Mesenteric fat pad (tissue), 1 donor: ENCODE measurements around the gene NAPEPLD. TPM values are rescaled to one million over a fixed set of nuclear protein-coding genes. Genes with fewer than 3 reads are reported as not detected.
"Not testable (repeated sequence)": the region's sequence is repeated elsewhere in the genome, so short reads cannot be mapped to it uniquely, and the experiment has no call there.

Experiments
- DNase-seq: peaks from one replicate; pipeline ENCODE4 v3.0.0-alpha.2; 2020; ENCODE audit warnings: low spot score
- total RNA-seq: library from RNA; stranded (reverse); fragmentation: NEBNext Ultra II Directional; extraction: Animal tissue kit (Norgen Biotek cat#: 25700); gene quantifications from one replicate; pipeline ENCODE4 v1.2.1, GENCODE V29; 2021
- donor health status: DM: yes; HTN: yes; CAD: no.

The NAPEPLD gene
- total RNA-seq, 1 donor from 2014 or later: 4.6 TPM

DNA sequence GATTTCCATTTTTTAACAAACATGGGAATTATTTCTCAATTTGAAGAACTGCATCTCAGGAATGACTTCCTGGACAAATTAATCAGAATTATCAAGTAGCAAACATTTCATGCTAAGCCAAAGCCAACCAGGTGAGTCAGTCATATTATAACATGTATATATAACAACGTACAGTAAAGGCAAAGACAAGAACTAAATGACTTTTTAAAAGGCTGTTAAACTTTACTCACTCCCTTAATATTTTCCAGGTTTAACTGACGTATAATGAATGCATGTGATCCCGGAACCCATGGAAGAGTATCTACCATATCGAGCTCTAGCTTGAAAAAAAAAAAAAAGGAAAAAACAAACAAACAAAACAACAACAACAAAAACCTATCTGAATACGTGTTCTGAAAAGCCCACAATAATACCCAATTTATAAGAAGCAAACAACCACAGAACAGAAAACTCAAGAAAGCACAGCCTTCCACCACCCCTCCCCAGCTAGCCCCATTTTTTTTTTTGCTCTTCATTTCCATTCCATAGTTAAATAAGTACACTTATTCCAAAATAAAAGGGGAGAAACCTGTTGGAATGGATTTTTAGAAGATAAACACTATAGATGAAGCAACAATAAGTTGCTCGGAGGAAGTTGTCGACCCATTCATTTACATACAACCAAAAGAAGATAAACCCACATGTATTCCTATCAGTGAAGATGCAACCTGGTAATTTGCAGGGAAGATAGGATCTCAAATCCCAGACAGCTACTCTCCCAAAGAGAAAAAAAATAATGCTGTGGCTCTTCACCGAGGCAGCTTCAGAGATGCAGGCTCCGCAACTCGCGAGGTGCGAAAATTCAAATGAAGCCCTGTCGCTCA, 537 bp downstream of the NAPEPLD start:
- DNase-seq: no peak

DNA sequence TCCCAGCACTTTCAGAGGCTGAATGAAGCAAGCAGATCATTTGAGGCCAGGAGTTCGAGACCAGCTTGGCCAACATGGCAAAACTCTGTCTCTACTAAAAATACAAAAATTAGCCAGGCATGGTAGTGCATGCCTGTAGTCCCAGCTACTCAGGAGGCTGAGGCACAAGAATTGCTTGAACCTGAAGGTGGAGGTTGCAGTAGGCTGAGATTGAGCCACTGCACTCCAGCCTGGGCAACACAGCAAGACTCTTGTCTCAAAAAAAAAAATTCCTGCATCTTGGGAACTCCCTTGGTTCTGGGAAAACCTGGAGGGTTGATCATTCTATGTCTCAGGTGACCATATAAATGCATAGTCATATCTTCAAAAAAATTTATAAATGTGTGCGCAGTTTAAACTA, 4.1 kb downstream of the NAPEPLD start:
- DNase-seq: not testable (repeated sequence)

DNA sequence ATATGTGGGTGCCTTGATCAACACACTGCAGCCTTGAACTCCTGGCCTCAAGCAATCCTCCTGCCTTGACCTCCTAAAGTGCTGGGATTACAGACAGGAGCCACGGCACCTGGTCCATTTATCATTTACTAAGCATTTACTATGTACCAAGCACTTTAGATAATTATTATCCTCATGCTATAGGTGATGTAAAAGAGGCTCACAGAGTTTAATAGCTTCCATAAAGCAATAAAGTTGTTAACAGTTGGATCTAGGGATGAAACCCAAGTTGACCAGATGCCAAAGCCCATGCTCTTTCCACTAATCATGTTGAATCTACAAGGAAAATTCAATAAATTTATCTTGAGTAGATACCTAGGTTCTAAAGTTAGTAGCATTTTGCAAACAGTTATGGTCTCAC, 5.0 kb downstream of the NAPEPLD start:
- DNase-seq: no peak

DNA sequence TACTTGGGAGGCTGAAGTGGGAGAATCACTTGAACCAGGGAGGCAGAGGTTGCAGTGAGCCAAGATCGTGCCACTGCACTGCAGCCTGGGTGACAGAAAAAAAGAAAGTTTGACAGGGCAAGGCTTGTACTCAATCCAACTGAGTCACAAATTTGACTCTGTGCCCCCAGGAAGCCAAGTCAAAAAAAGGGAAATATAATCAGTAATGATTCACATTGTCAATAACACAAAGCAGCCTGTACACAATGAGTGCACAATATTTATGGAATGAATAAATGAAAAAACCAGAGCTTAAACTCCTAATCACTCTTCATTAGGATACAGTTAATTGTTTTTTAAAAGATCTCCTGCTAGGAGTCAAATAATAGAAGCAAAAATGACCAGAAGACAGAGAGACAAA, 6.4 kb downstream of the NAPEPLD start:
- DNase-seq: no peak

DNA sequence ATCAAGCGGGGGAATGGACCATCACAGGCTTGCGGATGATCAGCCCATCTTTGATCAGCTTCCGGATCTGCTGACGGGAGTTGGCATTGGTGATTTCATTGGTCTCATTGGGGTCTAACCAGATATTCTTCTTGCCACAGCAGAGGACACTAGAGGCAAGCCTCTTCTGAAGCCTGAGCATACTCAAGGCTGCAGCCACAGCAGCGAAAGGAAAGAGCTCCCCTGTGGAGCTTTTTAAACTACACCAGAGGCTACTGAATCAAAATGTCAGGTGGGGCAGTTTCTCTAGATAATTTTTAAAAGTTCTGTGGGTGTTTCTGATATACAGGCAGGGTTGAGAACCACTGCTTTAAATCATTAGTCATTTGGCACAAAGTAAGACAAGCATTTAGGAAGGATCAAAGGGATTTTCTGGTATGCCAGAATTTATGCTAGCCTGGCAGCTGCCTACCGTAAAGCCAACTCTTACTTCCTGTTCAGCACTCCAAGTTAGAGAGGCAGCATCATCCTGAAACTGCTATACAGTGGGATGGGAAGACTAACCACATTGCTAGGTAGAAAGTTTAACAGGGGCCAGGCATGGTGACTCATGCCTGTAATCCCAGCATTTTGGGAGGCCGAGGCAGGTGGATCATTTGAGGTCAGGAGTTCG, 7.0 kb downstream of the NAPEPLD start:
- DNase-seq: no peak

DNA sequence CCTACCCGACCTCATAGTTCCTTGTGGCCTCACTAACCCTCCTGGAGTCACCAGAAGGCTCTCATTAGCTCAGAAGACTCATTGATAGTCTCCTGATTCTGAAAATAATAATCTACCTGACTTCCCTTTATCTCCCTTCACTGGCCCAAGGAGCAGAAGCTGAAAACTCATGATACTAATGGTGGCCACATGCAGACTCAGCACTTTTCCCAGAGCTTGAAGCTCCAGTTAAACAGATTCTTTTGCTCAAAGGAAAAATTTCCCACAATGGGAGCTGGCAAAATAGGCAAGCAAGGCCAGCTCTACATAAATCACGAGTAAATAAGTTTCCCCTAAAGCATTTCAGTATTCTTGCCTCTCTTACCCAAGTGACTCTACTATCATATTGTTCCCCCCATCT, 8.2 kb downstream of the NAPEPLD start:
- DNase-seq: no peak

DNA sequence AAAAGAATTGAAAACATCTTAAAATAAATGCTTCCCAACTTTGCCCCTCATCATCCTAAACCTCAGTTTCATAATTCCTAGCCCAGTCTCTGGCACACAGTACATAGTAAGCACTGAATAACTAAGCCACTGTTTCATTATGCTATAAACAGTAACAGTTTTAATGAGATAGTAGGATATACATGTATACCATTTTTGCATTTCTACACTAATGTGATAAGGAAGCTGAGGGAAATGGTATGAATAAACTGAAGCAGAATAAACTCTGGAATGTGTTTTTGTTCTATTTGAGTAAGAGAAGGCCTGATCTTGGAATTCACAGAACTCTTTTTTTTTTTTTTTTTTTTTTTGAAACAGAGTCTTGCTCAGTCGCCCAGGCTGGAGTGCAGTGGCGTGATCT, 8.8 kb downstream of the NAPEPLD start:
- no peak for DNase-seq

DNA sequence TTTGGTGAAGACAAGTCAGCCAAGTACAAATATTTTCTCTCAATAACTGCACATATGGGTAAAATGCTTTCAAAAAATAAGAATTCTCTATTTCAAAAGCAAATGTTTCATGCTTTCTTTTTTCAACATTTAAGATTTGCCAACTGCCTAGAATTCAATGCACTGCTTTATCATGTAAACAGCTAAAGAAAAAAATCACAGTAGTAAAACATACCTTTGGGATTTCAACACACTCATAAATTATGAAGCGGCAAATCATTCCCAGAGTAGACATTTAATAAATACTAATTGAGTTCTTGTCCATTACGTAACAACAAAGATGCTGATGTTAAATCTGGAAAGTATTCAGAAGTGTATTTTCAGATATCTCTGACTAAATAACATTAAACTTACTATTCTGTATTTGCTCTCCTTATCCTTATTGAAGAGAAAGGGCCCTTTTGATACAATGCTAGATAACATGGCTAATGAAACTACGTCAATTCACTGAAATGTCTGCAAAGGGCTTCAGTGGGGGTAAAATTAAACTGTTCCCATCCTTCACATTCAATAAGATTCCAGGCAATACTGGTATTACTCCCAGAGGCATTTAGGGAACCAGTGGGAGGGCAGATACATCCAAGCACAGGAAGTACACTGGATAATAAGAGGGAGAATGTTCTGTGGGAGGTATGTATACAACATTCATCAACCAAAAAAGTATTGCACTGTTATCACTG, 13.9 kb downstream of the NAPEPLD start:
- DNase-seq: no peak

DNA sequence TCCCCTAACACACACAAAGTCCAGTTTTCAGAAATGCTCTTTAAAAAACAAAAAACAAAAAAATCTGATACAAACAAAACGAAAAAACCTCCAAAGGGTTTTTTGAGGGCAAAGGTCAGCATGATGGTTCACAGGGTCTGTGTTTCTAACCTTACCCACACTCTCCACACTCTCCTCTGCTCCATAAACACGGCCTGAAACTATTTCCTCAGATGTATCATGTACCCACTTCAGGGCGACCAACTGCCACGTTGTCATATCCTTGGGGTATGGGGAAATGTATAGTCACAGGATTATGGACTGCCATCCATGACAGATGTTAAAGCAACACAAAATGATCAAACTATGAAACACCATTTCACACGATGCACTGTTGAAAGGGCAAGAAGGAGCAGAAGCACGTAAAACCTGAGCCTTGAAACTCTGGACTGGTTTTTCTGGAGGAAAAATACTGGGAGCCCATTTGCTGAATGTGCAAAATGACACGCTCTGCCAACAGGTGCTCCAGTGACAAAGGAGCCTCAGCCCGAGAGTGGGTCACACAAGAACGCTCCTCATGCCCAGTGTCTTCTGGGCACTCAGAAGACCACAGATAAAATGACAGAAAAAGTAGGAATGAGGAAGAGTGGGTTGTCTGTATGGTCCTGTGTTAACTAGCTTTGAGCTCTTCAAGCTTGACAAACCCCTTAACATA, 15.8 kb downstream of the NAPEPLD start:
- no peak for DNase-seq

DNA sequence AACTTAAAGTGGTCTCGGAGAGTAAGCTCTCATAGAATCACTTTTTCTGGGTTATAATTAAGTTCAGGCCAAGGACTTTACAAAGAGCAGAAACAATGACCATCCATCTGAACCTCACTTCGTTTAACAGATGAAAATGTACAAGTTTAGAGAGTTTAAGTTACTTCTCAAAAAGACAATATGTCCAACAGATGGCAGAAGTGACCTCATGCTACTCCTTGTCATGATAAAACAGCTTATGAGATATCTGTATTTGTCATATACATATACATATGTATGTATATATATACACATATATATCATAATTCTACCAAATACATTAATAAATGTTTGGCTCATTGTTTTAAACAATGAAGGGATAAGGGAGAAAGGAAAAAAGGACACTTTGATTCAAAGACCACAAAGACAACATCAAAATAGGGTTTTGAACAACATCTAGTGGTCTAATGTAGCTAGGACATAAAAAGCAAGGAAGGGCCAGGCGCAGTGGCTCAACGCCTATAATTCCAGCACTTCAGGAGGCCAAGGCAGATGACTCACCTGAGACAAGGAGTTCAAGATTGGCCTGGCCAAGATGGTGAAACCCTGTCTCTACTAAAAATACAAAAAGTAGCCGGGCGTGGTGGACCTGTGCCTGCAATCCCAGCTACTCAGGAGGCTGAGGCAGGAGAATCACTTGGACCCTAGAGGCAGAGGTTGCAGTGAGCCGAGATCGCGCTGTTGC, 17.8 kb downstream of the NAPEPLD start:
- no peak for DNase-seq

DNA sequence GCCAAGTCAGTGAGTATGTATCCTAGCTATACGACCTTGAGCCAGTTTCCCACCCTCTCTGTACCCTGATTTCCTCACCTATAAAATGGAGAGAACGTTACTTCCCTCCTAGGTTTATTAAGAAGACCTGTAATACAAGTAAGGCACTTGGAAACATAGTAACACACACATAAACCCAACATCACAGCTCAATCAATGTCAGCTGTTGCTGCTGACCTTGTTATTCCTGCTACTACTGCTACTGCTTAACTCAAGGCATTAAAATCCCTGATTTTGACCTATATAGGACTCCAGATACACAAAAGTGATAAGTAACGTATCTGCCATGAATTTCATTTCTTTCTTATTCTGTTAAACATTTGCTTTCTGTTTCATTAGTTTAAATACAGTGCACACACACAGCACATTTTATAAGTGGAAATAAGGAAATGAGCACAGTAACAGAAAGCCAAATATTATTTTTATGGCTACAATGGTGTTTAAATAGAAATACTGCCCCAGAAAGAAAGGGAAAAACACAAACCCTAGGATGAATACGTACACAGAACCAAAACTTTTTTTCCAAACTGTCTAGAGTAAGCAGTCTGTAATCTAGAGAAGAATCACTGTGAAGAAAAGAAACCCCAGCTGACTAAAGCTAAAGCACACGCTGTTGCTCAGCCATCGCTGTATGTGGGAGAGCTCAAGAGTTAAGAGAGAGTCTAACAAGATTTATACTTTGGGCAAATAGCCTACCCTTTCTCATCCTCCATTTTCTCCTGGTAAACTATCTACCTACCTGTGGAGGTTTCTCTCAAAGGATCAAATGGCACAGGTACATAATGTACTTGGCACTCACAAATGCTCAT, 19.0 kb downstream of the NAPEPLD start:
- DNase-seq: no peak

DNA sequence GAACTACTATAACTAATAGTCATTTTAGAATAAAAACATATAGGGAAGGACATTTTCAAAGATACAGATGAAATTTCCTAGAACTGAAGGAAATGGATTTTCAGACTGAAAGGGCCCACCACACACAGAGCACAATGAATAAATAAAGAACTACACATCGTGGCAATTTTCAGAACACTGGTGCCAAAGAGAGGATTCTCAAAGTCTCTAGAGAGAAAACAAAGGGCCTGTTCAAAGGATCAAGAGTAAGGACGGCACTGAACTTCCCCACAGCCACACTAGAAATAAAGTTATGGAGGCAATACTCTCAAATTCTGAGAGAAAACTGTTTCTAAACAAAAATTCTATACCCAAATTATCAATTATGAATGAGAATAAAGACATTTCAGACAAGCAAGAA, 21.9 kb downstream of the NAPEPLD start:
- DNase-seq: no peak

DNA sequence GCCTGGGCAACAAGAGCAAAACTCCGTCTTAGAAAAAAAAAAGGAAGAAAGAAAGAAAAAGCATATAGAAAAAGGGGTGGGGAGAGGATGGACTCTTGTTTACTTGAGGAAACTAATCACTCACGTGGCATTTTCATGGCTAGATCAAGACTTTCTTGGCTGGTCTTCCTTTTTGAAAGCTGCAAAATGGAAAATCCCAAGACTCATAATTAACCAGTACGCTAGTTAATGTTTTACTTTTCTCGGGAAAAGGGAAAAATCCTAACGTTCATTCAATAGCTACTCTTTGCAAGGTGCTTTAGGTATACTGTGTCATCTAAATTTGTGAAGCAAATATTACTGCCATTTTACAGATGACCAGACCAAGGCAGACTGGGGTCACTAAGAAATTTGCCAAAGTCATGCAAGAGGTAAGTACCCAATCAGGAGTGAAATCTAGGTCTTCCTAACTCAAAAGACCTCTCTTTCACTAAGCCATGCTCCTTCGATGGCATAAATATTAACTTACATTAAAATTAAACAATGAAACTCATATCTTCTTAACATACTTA, 24.4 kb downstream of the NAPEPLD start:
- no peak for DNase-seq

DNA sequence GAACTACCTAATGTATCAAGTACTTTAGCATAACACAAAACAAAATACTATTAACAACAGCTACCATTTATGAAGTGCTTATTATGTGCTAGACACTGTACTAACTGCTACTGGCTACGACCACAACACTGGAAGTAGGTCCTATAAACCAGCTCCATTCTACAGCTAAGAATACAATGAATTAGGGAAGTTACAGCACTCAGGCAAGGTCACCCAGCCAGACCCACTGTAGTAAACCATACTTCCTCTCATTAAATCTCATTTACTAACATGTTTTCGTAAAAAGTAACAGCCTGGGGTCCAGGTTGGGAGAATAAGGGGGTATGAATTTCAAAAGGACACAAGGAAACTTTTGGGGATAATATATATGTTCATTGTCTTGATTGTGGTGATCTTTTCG, 25.4 kb downstream of the NAPEPLD start:
- DNase-seq: no peak

DNA sequence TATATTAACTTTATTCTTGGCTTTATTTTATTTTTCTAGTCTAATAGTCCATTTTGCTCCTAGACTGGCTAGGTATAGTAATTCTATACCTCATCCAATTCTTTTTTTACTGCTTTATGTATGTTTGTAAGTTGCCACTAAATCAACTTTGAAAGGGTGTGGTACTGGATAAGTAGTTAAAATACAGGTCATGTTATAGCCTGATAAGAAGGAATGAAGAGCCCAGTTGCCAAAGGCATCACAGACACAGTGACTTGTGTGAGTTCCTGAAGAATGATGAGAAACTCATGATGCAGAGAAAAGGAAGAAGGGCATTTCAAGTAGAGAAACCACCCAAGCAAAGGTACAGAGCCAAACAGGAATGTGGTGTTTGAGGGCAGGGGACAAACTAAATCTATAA, 27.3 kb downstream of the NAPEPLD start:
- DNase-seq: no peak

DNA sequence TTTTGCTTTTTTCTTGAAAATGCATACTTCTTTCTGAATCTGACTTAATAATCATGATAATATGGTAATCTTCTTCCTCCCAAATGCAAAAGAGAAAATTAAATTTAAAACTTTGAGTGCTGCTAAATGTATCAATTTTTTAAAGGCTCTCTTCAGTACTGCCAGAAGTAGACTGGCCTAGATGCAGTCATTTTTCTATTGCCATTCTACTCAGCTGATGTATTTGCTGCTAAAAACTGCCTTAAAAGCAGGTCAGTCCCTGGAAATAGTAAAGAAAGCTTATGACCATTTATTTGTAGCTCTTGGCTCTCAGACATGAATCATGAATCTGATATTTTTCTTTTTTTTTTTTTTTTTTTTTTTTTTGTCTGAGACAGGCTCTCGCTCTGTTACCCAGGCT, 28.5 kb downstream of the NAPEPLD start:
- DNase-seq: no peak

DNA sequence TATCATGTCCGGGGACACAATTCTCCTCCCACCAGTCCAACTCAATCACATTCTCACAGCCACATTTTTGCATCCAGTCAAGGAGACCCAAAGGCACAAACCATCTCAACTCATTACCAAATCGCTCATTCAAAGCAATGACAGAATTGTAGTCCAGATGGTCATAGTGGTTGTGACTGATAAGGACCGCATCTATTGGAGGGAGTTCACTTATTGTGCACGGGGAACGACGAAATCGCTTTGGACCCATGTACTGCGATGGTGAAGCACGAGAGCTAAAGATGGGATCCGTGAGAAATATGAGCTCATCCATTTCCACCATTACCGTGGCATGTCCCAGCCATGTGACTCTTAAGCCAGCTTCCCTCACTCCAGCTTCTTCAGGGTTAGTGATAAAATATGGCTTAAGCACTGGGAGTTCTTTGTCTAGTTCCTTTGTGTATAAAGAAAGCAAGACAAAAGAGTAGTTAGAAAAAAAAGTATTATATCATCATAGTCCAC, 29.1 kb downstream of the NAPEPLD start:
- DNase-seq: no peak

DNA sequence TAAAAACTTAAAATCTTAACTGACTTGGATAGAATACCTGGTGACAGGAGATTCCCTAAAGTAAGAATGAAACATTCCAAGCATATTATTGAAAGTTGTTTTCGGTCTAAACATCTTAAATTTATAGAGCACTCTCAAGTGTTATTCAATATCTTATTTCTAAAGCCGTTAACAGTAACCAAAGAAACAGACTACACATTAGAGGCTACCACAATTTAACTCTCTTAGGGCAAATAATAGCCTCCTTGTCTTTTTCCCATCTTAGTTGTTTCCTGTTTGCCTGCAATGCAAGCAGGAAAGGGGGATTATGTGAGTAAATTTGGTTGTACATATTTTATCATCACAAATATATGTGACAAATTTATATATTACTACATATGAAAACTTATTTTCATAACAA, 31.4 kb downstream of the NAPEPLD start:
- DNase-seq: no peak

DNA sequence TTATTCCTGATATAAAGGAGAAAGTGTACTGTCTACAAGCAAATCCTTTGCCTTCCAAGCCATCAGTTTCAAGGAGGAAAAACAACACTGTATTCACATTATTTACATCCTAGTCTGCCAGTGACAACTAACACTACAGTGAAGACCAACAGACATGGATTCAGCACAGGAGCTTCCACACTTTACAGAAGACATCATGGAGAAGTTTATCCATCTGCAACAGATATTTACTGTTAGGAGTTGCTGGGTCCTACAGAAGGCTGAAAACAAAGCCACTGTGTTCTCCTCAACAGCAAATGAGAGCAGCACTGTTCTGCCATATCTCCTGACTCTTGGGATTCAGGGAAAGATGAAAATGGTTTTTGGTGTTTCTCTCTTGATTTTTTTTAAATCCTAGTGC, 31.9 kb downstream of the NAPEPLD start:
- DNase-seq: no peak

DNA sequence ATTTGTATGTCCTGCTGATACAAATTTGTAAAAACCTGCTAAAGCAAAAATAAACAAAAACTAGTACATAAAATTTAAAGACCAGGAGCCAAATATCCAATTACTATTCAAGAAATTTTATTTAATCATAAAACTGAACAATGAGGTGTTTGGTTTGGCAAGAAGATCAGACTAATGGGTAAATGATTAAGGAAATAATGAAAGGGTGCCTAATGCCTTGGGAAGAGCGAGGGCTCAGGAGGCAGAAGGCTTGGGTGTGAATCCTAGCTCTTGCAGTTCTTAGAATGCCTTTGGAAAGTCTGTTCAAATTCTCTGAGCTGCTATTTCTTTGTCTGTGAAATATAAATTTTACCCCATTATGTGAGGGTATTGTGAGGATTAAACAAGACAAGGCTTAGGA, 32.4 kb downstream of the NAPEPLD start:
- DNase-seq: no peak
